Endometrial microvascular endothelial cells (primary cell): Measurements from ENCODE around the gene IL1RAPL1. TPM values are rescaled to one million over a fixed set of nuclear protein-coding genes. Genes with fewer than 3 reads are reported as not detected.
"Not testable (repeated sequence)": the region's sequence is repeated elsewhere in the genome, so short reads cannot be mapped to it uniquely, and the experiment has no call there.

ENCODE experiments used
- in situ Hi-C: cut with HindIII; loops from 2 replicates; pipeline ENCODE4 v1.10.0; 2017; ENCODE audit warnings: low sequenced_read_pairs, low pct_unique_long_range_greater_than_20kb; ENCODE audit errors: inconsistent ontology term
- total RNA-seq: library from RNA; depleted of rRNA; stranded (reverse); fragments of >200 nt; gene quantifications from one replicate; pipeline ENCODE4 v1.2.3, GENCODE V29; 2015; ENCODE audit errors: inconsistent ontology term

Gene IL1RAPL1
- total RNA-seq, 1 donor from 2014 or later = 0.28 TPM

GRCh38 chrX:29297171-29297800, 710.0 kb downstream of the IL1RAPL1 start:
- in situ Hi-C loops = no loop called here

- in situ Hi-C loops = no loop called here
Observed at GRCh38 chrX:29299684-29300083, 712.4 kb downstream of the IL1RAPL1 start.

GRCh38 chrX:29308726-29309125, 721.5 kb downstream of the IL1RAPL1 start:
- in situ Hi-C loops = no loop called here

- in situ Hi-C loops = no loop called here
Observed at GRCh38 chrX:29315931-29316330, 728.7 kb downstream of the IL1RAPL1 start.

- in situ Hi-C loops = no loop called here
Observed at GRCh38 chrX:29318012-29318411, 730.8 kb downstream of the IL1RAPL1 start.

- in situ Hi-C loops = not testable (repeated sequence)
Observed at GRCh38 chrX:29332429-29332828, 745.2 kb downstream of the IL1RAPL1 start.

- in situ Hi-C loops = not testable (repeated sequence)
Observed at GRCh38 chrX:29333091-29333490, 745.8 kb downstream of the IL1RAPL1 start.

- in situ Hi-C loops = no loop called here
Observed at GRCh38 chrX:29348288-29348687, 761.0 kb downstream of the IL1RAPL1 start.

GRCh38 chrX:29359276-29359675, 772.0 kb downstream of the IL1RAPL1 start:
- in situ Hi-C loops = no loop called here

- in situ Hi-C loops = not testable (repeated sequence)
Observed at GRCh38 chrX:29374765-29375164, 787.5 kb downstream of the IL1RAPL1 start.

GRCh38 chrX:29376584-29376983, 789.3 kb downstream of the IL1RAPL1 start:
- in situ Hi-C loops = no loop called here

- in situ Hi-C loops = no loop called here
Observed at GRCh38 chrX:29382811-29383210, 795.6 kb downstream of the IL1RAPL1 start.

GRCh38 chrX:29388509-29388908, 801.3 kb downstream of the IL1RAPL1 start:
- in situ Hi-C loops = no loop called here

- in situ Hi-C loops = no loop called here
Observed at GRCh38 chrX:29397506-29397905, 810.3 kb downstream of the IL1RAPL1 start.

- in situ Hi-C loops = no loop called here
Observed at GRCh38 chrX:29407357-29407756, 820.1 kb downstream of the IL1RAPL1 start.

GRCh38 chrX:29419774-29420553, 832.7 kb downstream of the IL1RAPL1 start:
- in situ Hi-C loops = no loop called here

GRCh38 chrX:29422034-29422433, 834.8 kb downstream of the IL1RAPL1 start:
- in situ Hi-C loops = no loop called here

GRCh38 chrX:29431895-29432294, 844.6 kb downstream of the IL1RAPL1 start:
- in situ Hi-C loops = no loop called here

- in situ Hi-C loops = no loop called here
Observed at GRCh38 chrX:29432534-29432933, 845.3 kb downstream of the IL1RAPL1 start.

GRCh38 chrX:29434939-29435338, 847.7 kb downstream of the IL1RAPL1 start:
- in situ Hi-C loops = no loop called here
